ENCODE results near the gene ABCG8. TPM values are rescaled to one million over a fixed set of nuclear protein-coding genes. Genes with fewer than 3 reads are reported as not detected.

ABCG8 gene
- total RNA-seq, 4 donors from 2014 or later: not detected

GRCh38 chr2:43796206-43796605 is 42.6 kb upstream of the ABCG8 start:
- intact Hi-C loops (cut with DNase I; ENCODE audit: low total_unique reads): no loop called here
- 79 to 82% methylated on average over 1 of the region's 1 CpG for WGBS, 2 donors

GRCh38 chr2:43798300-43798699 is 40.5 kb upstream of the ABCG8 start:
- H3K4me3 ChIP-seq (ENCODE audit: low read depth, poor library complexity, severe bottlenecking): no peak overlapping the region
- TF ChIP-seq POLR2A (IDR thresholded peaks at IDR 0.05) (no peak), CTCF (IDR thresholded peaks at IDR 0.05) (no peak)
- WGBS, 2 donors: 80 to 90% methylated on average over 4 of the region's 4 CpGs
- intact Hi-C loops (cut with DNase I; ENCODE audit: low total_unique reads): no loop called here
- no peak for DNase-seq (ENCODE audit: low spot score in 2 of 2)

More at GRCh38 chr2:43796206-43796605, 42.6 kb upstream of the ABCG8 start:
- H3K4me3 ChIP-seq (ENCODE audit: low read depth, poor library complexity, severe bottlenecking): no peak overlapping the region
- DNase-seq (ENCODE audit: low spot score in 2 of 2): no peak
- TF ChIP-seq POLR2A (IDR thresholded peaks at IDR 0.05) (no peak), CTCF (IDR thresholded peaks at IDR 0.05) (no peak)

- intact Hi-C loops (cut with DNase I; ENCODE audit: low total_unique reads): no loop called here
- DNase-seq (ENCODE audit: low spot score in 2 of 2): no peak
- TF ChIP-seq POLR2A (IDR thresholded peaks at IDR 0.05): no peak
- TF ChIP-seq CTCF (IDR thresholded peaks at IDR 0.05): no peak
- H3K4me3 ChIP-seq (ENCODE audit: low read depth, poor library complexity, severe bottlenecking): no peak overlapping the region
Measured at GRCh38 chr2:43800894-43801293, 37.9 kb upstream of the ABCG8 start.

DNA sequence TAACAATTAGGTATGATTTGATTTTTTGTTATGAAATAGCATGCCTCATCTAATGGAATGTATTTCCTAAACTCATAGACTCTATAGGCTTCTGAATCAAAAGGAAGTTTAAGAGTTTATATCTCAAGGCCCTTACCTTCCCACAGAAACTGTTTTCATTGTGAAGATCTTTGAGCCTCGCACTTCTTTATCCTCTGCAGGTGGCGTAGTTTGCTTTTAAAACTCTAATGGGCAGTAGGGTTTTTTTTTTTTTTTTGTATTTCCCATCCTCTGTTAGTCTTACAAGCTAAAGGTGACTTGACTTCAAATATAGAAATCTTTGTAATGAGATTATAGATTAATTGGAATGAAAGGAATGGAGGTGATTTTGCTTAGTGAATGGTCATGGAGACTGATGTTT is 36.6 kb upstream of the ABCG8 start:
- 93 to 97% methylated on average over 2 of the region's 2 CpGs for WGBS, 2 donors
- intact Hi-C loops (cut with DNase I; ENCODE audit: low total_unique reads): no loop called here
- no peak for DNase-seq (ENCODE audit: low spot score in 2 of 2)
- H3K4me3 ChIP-seq (ENCODE audit: low read depth, poor library complexity, severe bottlenecking): no peak overlapping the region
- TF ChIP-seq POLR2A (IDR thresholded peaks at IDR 0.05) (no peak), CTCF (IDR thresholded peaks at IDR 0.05) (no peak)

DNA sequence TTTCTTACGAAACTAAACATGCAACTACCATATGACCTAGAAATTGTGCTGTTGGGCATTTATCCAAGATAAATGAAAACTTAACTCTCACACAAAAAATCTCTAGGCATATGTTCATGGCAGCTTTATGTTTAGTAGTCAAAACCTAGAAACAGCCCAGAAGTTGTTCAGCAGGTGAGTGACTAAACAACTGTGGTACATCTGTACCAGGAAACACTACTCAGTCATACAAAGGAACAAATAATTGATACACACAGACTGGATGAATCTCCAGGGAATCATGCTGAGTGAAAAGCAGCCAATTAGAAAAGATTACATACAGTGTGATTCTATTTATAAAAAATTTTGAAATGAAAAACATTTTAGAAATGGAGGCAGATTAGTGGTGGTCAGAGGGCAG is 35.7 kb upstream of the ABCG8 start:
- DNase-seq (ENCODE audit: low spot score in 2 of 2): no peak
- H3K4me3 ChIP-seq (ENCODE audit: low read depth, poor library complexity, severe bottlenecking): no peak overlapping the region
- 76 to 88% methylated on average over 1 of the region's 1 CpG for WGBS, 2 donors
- TF ChIP-seq POLR2A (IDR thresholded peaks at IDR 0.05) (no peak), CTCF (IDR thresholded peaks at IDR 0.05) (no peak)
- intact Hi-C loops (cut with DNase I; ENCODE audit: low total_unique reads): no loop called here

- TF ChIP-seq CTCF (IDR thresholded peaks at IDR 0.05) (no peak), POLR2A (IDR thresholded peaks at IDR 0.05) (no peak)
- intact Hi-C loops (cut with DNase I; ENCODE audit: low total_unique reads): no loop called here
- WGBS, 2 donors: 80 to 85% methylated on average over 2 of the region's 2 CpGs
Measured at GRCh38 chr2:43806719-43807031, 32.1 kb upstream of the ABCG8 start.

More at GRCh38 chr2:43806719-43807031, 32.1 kb upstream of the ABCG8 start:
- DNase-seq (ENCODE audit: low spot score in 2 of 2): no peak
- no peak overlapping the region for H3K4me3 ChIP-seq (ENCODE audit: low read depth, poor library complexity, severe bottlenecking)

Measured in lower leg skin (tissue), 4 donors.